Panc1 (cell line): ENCODE measurements around the gene TRANK1. TPM values are rescaled to one million over a fixed set of nuclear protein-coding genes. Genes with fewer than 3 reads are reported as not detected.
"Not testable (repeated sequence)": the region's sequence is repeated elsewhere in the genome, so short reads cannot be mapped to it uniquely, and the experiment has no call there.

Experiments
- ATAC-seq: fragments of 200-7000 bp; cut with Tn5 transposase; 2 replicates; pipeline ENCODE4 v1.9.1; 2020; ENCODE audit warnings: mild to moderate bottlenecking, moderate library complexity
- BruUV-seq: library from RNA; stranded (reverse); fragments of 400-500 nt; replicated peaks from 2 replicates; lab custom pipeline; 2021; lab: Mats Ljungman, UMichigan
- CTCF ChIA-PET: fragments of 300-600 bp; sonication (Branson Sonifier 250); formaldehyde crosslinking; loops from one replicate; lab custom pipeline; 2022; ENCODE audit warnings: antibody characterized with exemption; lab: Charles Lee
- POLR2A ChIA-PET: fragments of 300-600 bp; sonication (Branson Sonifier 250); formaldehyde crosslinking; loops from one replicate; lab custom pipeline; 2022; ENCODE audit warnings: antibody characterized with exemption; lab: Charles Lee
- DNase-seq: peaks from one replicate; pipeline ENCODE4 v3.0.0-alpha.2; 2010; ENCODE audit warnings: low read depth, low spot score
- H3K27ac ChIP-seq: 2 replicates; pipeline ENCODE4 v1.5.1; 2011; ENCODE audit warnings: mild to moderate bottlenecking, low read length, inconsistent platforms
- H3K27me3 ChIP-seq: fragments of 200-500 bp; sonication (Bioruptor generic); 2 replicates; pipeline ENCODE4 v1.6.0; 2014; ENCODE audit warnings: low read length, inconsistent platforms; ENCODE audit not compliant: control insufficient read depth, insufficient read depth
- H3K36me3 ChIP-seq: fragments of 200-500 bp; sonication (Bioruptor generic); 2 replicates; pipeline ENCODE4 v1.5.1; 2014; ENCODE audit warnings: inconsistent platforms, mild to moderate bottlenecking, low read length, moderate library complexity; ENCODE audit not compliant: control insufficient read depth, insufficient read depth
- H3K4me1 ChIP-seq: 2 replicates; pipeline ENCODE4 v1.5.1; 2011; ENCODE audit warnings: inconsistent platforms, mild to moderate bottlenecking, low read length, moderate library complexity; ENCODE audit not compliant: control insufficient read depth, insufficient read depth
- H3K4me3 ChIP-seq, 2 experiments: 2 replicates each; pipeline ENCODE4 v1.5.1; 2011 to 2012; ENCODE audit warnings: low read depth in 2 of 2, low read length in 2 of 2, mild to moderate bottlenecking in 2 of 2, inconsistent platforms in 1 of 2, moderate library complexity in 1 of 2
- H3K9me3 ChIP-seq: fragments of 200-500 bp; sonication (Bioruptor generic); 2 replicates; pipeline ENCODE4 v1.5.1; 2014; ENCODE audit warnings: low read depth, mild to moderate bottlenecking, inconsistent platforms, low read length, moderate library complexity; ENCODE audit not compliant: control insufficient read depth, insufficient read depth
- CTCF ChIP-seq: fragments of 450-650 bp; IDR thresholded peaks from 2 replicates; pipeline ENCODE4 v1.5.1; 2017; ENCODE audit warnings: mild to moderate bottlenecking
- POLR2AphosphoS5 ChIP-seq: IDR thresholded peaks from 2 replicates; pipeline ENCODE4 v1.6.1; 2012; ENCODE audit warnings: mild to moderate bottlenecking, low read depth, low read length, moderate library complexity
- REST ChIP-seq, 2 experiments: IDR thresholded peaks; 2 replicates each; pipeline ENCODE4 v1.6.1; 2011 to 2012; ENCODE audit warnings: low read depth in 2 of 2, control low read depth in 1 of 2, low read length in 1 of 2, mild to moderate bottlenecking in 1 of 2, moderate library complexity in 1 of 2; ENCODE audit not compliant: insufficient read depth in 1 of 2
- SIN3A ChIP-seq: IDR thresholded peaks from 2 replicates; pipeline ENCODE4 v1.6.1; 2012; ENCODE audit warnings: low read depth, mild to moderate bottlenecking, low read length, moderate library complexity, borderline replicate concordance; ENCODE audit not compliant: insufficient read depth
- TCF7L2 ChIP-seq: IDR thresholded peaks from 2 replicates; pipeline ENCODE4 v1.6.1; 2011; ENCODE audit warnings: mild to moderate bottlenecking, low read depth, low read length, inconsistent platforms
- in situ Hi-C: cut with HindIII; loops from 2 replicates; pipeline ENCODE4 v1.10.0; 2016; ENCODE audit warnings: low sequenced_read_pairs, low pct_unique_long_range_greater_than_20kb
- intact Hi-C: fragments of 100-400 bp; cut with micrococcal nuclease; formaldehyde crosslinking; loops from one replicate; pipeline ENCODE4 v1.10.0; 2022; ENCODE audit not compliant: unreplicated experiment
- total RNA-seq: library from RNA; stranded (reverse); gene quantifications from one replicate; pipeline ENCODE4 v1.2.1, GENCODE V29; 2021; ENCODE audit not compliant: unreplicated experiment

Gene TRANK1
- total RNA-seq, 1 experiment from 2014 or later, result 3.2 TPM

GRCh38 chr3:36891701-36892160, 53.1 kb downstream of the TRANK1 start:
- Histone ChIP-seq H3K27me3 (no peaks in the 10 kb centered on the region), H3K36me3 (no peaks in the 10 kb centered on the region), H3K4me1 (no peaks in the 10 kb centered on the region), H3K4me3 (no peak overlapping the region), H3K27ac (no peak overlapping the region), H3K9me3 (no peaks in the 10 kb centered on the region)
- DNase-seq, result no peak
- in situ Hi-C loops, result no loop called here
- TF ChIP-seq SIN3A (no peak), POLR2AphosphoS5 (no peak)
- POLR2A ChIA-PET, result no interaction called here
- ATAC-seq, result no peak
- no TSS peak for BruUV-seq
- intact Hi-C loops, result loop anchor here (10.0 kb wide), 1 partner anchor 313 kb away; no protein-coding TSS in a partner anchor
- CTCF ChIA-PET, result interaction anchor here (0.6 kb wide), 1 partner anchor 13 kb away, joined by 3 read pairs; no protein-coding TSS in a partner anchor

GRCh38 chr3:36891097-36891496, 53.8 kb downstream of the TRANK1 start:
- in situ Hi-C loops, H3K9me3 ChIP-seq, H3K27ac ChIP-seq, H3K27me3 ChIP-seq, H3K4me3 ChIP-seq, ATAC-seq, BruUV-seq, DNase-seq, POLR2A ChIA-PET, CTCF ChIA-PET, H3K36me3 ChIP-seq, H3K4me1 ChIP-seq: not testable (repeated sequence)
- intact Hi-C loops, result loop anchor here (10.0 kb wide), 1 partner anchor 314 kb away; no protein-coding TSS in a partner anchor

- no peak overlapping the region for H3K27ac ChIP-seq
- no peaks in the 10 kb centered on the region for H3K27me3 ChIP-seq
- in situ Hi-C loops, result no loop called here
- TF ChIP-seq CTCF (no peak), TCF7L2 (no peak), REST (IDR thresholded peaks at IDR 0.05; ENCODE audit: insufficient read depth in 1 of 2, low read depth in 2 of 2, low read length in 1 of 2) (no peak), POLR2AphosphoS5 (no peak), SIN3A (no peak)
- no peak overlapping the region for H3K4me3 ChIP-seq
- ChIA-PET CTCF (no interaction called here), POLR2A (no interaction called here)
- no peaks in the 10 kb centered on the region for H3K9me3 ChIP-seq
- DNase-seq (no peak), ATAC-seq (no peak)
- no peaks in the 10 kb centered on the region for H3K4me1 ChIP-seq
- BruUV-seq, result no TSS peak
- H3K36me3 ChIP-seq, result no peaks in the 10 kb centered on the region
- intact Hi-C loops, result loop anchor here (10.0 kb wide), 1 partner anchor 315 kb away; no protein-coding TSS in a partner anchor
These were observed 54.6 kb downstream of the TRANK1 start for GRCh38 chr3:36890261-36890660.
